GM12892 (cell line): Measurements from ENCODE around the gene PDCD4.

ENCODE experiments used
- POLR2A ChIP-seq: IDR thresholded peaks from 2 replicates; pipeline ENCODE4 v1.6.1; 2011; ENCODE audit warnings: low read depth, low read length, control low read depth
- POLR2AphosphoS5 ChIP-seq: IDR thresholded peaks from 2 replicates; pipeline ENCODE4 v1.6.1; 2011; ENCODE audit warnings: low read depth, low read length, control low read depth

- TF ChIP-seq POLR2A (no peak), POLR2AphosphoS5 (no peak)
Measured at GRCh38 chr10:110848106-110848505, 23.6 kb upstream of the PDCD4 start.
